ENCODE measurements around the gene LRP6.

LRP6 gene

GRCh38 chr12:12200363-12200762, 66.5 kb downstream of the LRP6 start:
- TF ChIP-seq EGR1 (IDR thresholded peaks at IDR 0.05) = no peak
- no peak for TF ChIP-seq EP300 (IDR thresholded peaks at IDR 0.05; ENCODE audit: borderline replicate concordance)
- no peak for TF ChIP-seq USF1 (IDR thresholded peaks at IDR 0.05)
- no peak for TF ChIP-seq TEAD4 (IDR thresholded peaks at IDR 0.05)
- TF ChIP-seq TAF1 (IDR thresholded peaks at IDR 0.05; ENCODE audit: low read depth) = no peak
- TF ChIP-seq ZBTB7A (IDR thresholded peaks at IDR 0.05; ENCODE audit: low read depth) = no peak
- TF ChIP-seq MAX (IDR thresholded peaks at IDR 0.05) = no peak
- TF ChIP-seq CEBPB (IDR thresholded peaks at IDR 0.05) = no peak
- TF ChIP-seq REST (IDR thresholded peaks at IDR 0.05; ENCODE audit: low read depth) = no peak
- TF ChIP-seq NFIC (IDR thresholded peaks at IDR 0.05) = no peak
- no peak for TF ChIP-seq TCF12 (IDR thresholded peaks at IDR 0.05; ENCODE audit: low read depth)
- TF ChIP-seq RAD21 (IDR thresholded peaks at IDR 0.05; ENCODE audit: low read depth) = no peak
- TF ChIP-seq CREB1 (IDR thresholded peaks at IDR 0.05; ENCODE audit: low read depth) = no peak
- TF ChIP-seq FOXM1 (IDR thresholded peaks at IDR 0.05; ENCODE audit: borderline replicate concordance, low read depth) = no peak
- no peak for TF ChIP-seq YY1 (IDR thresholded peaks at IDR 0.05; ENCODE audit: low read depth)

GRCh38 chr12:12198124-12198523, 68.7 kb downstream of the LRP6 start:
- TF ChIP-seq NFIC (IDR thresholded peaks at IDR 0.05) (no peak), TEAD4 (IDR thresholded peaks at IDR 0.05) (no peak), RAD21 (IDR thresholded peaks at IDR 0.05; ENCODE audit: low read depth) (no peak), EP300 (IDR thresholded peaks at IDR 0.05; ENCODE audit: borderline replicate concordance) (no peak), ZBTB7A (IDR thresholded peaks at IDR 0.05; ENCODE audit: low read depth) (no peak), TCF12 (IDR thresholded peaks at IDR 0.05; ENCODE audit: low read depth) (no peak), REST (IDR thresholded peaks at IDR 0.05; ENCODE audit: low read depth) (no peak), USF1 (IDR thresholded peaks at IDR 0.05) (no peak), CREB1 (IDR thresholded peaks at IDR 0.05; ENCODE audit: low read depth) (no peak), MAX (IDR thresholded peaks at IDR 0.05) (no peak), CEBPB (IDR thresholded peaks at IDR 0.05) (no peak), TAF1 (IDR thresholded peaks at IDR 0.05; ENCODE audit: low read depth) (no peak), FOXM1 (IDR thresholded peaks at IDR 0.05; ENCODE audit: borderline replicate concordance, low read depth) (no peak)

GRCh38 chr12:12197128-12197527, 69.7 kb downstream of the LRP6 start:
- TF ChIP-seq TAF1 (IDR thresholded peaks at IDR 0.05; ENCODE audit: low read depth) = no peak
- no peak for TF ChIP-seq MAX (IDR thresholded peaks at IDR 0.05)
- TF ChIP-seq FOXM1 (IDR thresholded peaks at IDR 0.05; ENCODE audit: borderline replicate concordance, low read depth) = no peak
- no peak for TF ChIP-seq TEAD4 (IDR thresholded peaks at IDR 0.05)
- no peak for TF ChIP-seq NFIC (IDR thresholded peaks at IDR 0.05)
- TF ChIP-seq YY1 (IDR thresholded peaks at IDR 0.05; ENCODE audit: low read depth) = no peak
- TF ChIP-seq EP300 (IDR thresholded peaks at IDR 0.05; ENCODE audit: borderline replicate concordance) = no peak
- TF ChIP-seq CEBPB (IDR thresholded peaks at IDR 0.05) = no peak
- no peak for TF ChIP-seq REST (IDR thresholded peaks at IDR 0.05; ENCODE audit: low read depth)
- no peak for TF ChIP-seq RAD21 (IDR thresholded peaks at IDR 0.05; ENCODE audit: low read depth)
- TF ChIP-seq CREB1 (IDR thresholded peaks at IDR 0.05; ENCODE audit: low read depth) = no peak
- no peak for TF ChIP-seq USF1 (IDR thresholded peaks at IDR 0.05)
- no peak for TF ChIP-seq ZBTB7A (IDR thresholded peaks at IDR 0.05; ENCODE audit: low read depth)
- no peak for TF ChIP-seq TCF12 (IDR thresholded peaks at IDR 0.05; ENCODE audit: low read depth)
- no peak for TF ChIP-seq EGR1 (IDR thresholded peaks at IDR 0.05)

GRCh38 chr12:12195516-12195915, 71.3 kb downstream of the LRP6 start:
- no peak for TF ChIP-seq EGR1 (IDR thresholded peaks at IDR 0.05)
- no peak for TF ChIP-seq NFIC (IDR thresholded peaks at IDR 0.05)
- TF ChIP-seq YY1 (IDR thresholded peaks at IDR 0.05; ENCODE audit: low read depth) = no peak
- no peak for TF ChIP-seq ZBTB7A (IDR thresholded peaks at IDR 0.05; ENCODE audit: low read depth)
- TF ChIP-seq REST (IDR thresholded peaks at IDR 0.05; ENCODE audit: low read depth) = no peak
- no peak for TF ChIP-seq RAD21 (IDR thresholded peaks at IDR 0.05; ENCODE audit: low read depth)
- no peak for TF ChIP-seq FOXM1 (IDR thresholded peaks at IDR 0.05; ENCODE audit: borderline replicate concordance, low read depth)
- TF ChIP-seq USF1 (IDR thresholded peaks at IDR 0.05) = no peak
- TF ChIP-seq EP300 (IDR thresholded peaks at IDR 0.05; ENCODE audit: borderline replicate concordance) = no peak
- no peak for TF ChIP-seq TEAD4 (IDR thresholded peaks at IDR 0.05)
- no peak for TF ChIP-seq CEBPB (IDR thresholded peaks at IDR 0.05)
- TF ChIP-seq TAF1 (IDR thresholded peaks at IDR 0.05; ENCODE audit: low read depth) = no peak
- no peak for TF ChIP-seq CREB1 (IDR thresholded peaks at IDR 0.05; ENCODE audit: low read depth)
- no peak for TF ChIP-seq MAX (IDR thresholded peaks at IDR 0.05)
- no peak for TF ChIP-seq TCF12 (IDR thresholded peaks at IDR 0.05; ENCODE audit: low read depth)

Data from Ishikawa (cell line).